SK-N-MC (cell line): Measurements from ENCODE around the gene ARL3.

Experiments
- DNase-seq: peaks from one replicate; pipeline ENCODE4 v3.0.0-alpha.2; 2011; ENCODE audit warnings: low read depth, low spot score
- H3K27ac ChIP-seq: fragments of 200-600 bp; sonication (generic); 2 replicates; pipeline ENCODE4 v1.5.1; 2016; ENCODE audit warnings: mixed run types
- H3K36me3 ChIP-seq: fragments of 200-600 bp; sonication (generic); 2 replicates; pipeline ENCODE4 v1.6.1; 2017; ENCODE audit warnings: antibody characterized with exemption, low read length, mixed read lengths; ENCODE audit not compliant: insufficient read depth
- H3K4me3 ChIP-seq: fragments of 200-600 bp; sonication (generic); 2 replicates; pipeline ENCODE4 v1.5.1; 2016
- H3K9ac ChIP-seq: fragments of 200-600 bp; sonication (generic); 2 replicates; pipeline ENCODE4 v1.8.0; 2017; ENCODE audit warnings: mixed run types, mixed read lengths; ENCODE audit not compliant: insufficient read length
- H3K9me3 ChIP-seq: fragments of 200-600 bp; sonication (generic); 2 replicates; pipeline ENCODE4 v1.6.1; 2017; ENCODE audit warnings: low read depth, mild to moderate bottlenecking, antibody characterized with exemption, low read length, moderate library complexity, mixed read lengths
- EZH2 ChIP-seq: fragments of 200-600 bp; sonication (generic); IDR thresholded peaks from one replicate; pipeline ENCODE4 v1.6.1; 2017; ENCODE audit warnings: antibody characterized with exemption
- FOXP2 ChIP-seq: optimal IDR thresholded peaks from 2 replicates; pipeline ENCODE3; 2011; ENCODE audit warnings: mild to moderate bottlenecking, moderate library complexity; ENCODE audit not compliant: insufficient read depth; ENCODE audit errors: extremely low read length, control extremely low read depth
- POLR2AphosphoS5 ChIP-seq: IDR thresholded peaks from 2 replicates; pipeline ENCODE4 v1.6.1; 2012; ENCODE audit warnings: mild to moderate bottlenecking, low read depth, low read length, borderline replicate concordance

Gene ARL3

GRCh38 chr10:102639537-102639936 is 74.7 kb downstream of the ARL3 start:
- H3K4me3 ChIP-seq, result no peak overlapping the region
- no peak for TF ChIP-seq EZH2
- TF ChIP-seq POLR2AphosphoS5, result no peak
- TF ChIP-seq FOXP2, result no peak
- no peak overlapping the region for H3K27ac ChIP-seq
- no peaks in the 10 kb centered on the region for H3K36me3 ChIP-seq
- no peak overlapping the region for H3K9ac ChIP-seq
- no peaks in the 10 kb centered on the region for H3K9me3 ChIP-seq
- DNase-seq, result no peak

GRCh38 chr10:102635377-102635776 is 78.8 kb downstream of the ARL3 start:
- TF ChIP-seq POLR2AphosphoS5, result no peak
- no peak for TF ChIP-seq EZH2
- no peak for TF ChIP-seq FOXP2
- Histone ChIP-seq H3K9me3 (no peaks in the 10 kb centered on the region), H3K36me3 (no peaks in the 10 kb centered on the region), H3K9ac (no peak overlapping the region), H3K4me3 (no peak overlapping the region), H3K27ac (no peak overlapping the region)
- DNase-seq, result no peak

GRCh38 chr10:102634686-102635085 is 79.5 kb downstream of the ARL3 start:
- Histone ChIP-seq H3K9ac (no peak overlapping the region), H3K36me3 (no peaks in the 10 kb centered on the region), H3K4me3 (no peak overlapping the region), H3K9me3 (no peaks in the 10 kb centered on the region), H3K27ac (no peak overlapping the region)
- TF ChIP-seq EZH2, result no peak
- TF ChIP-seq POLR2AphosphoS5, result no peak
- no peak for TF ChIP-seq FOXP2
- no peak for DNase-seq

GRCh38 chr10:102633848-102634247 is 80.3 kb downstream of the ARL3 start:
- no peak for DNase-seq
- TF ChIP-seq POLR2AphosphoS5 (no peak), FOXP2 (no peak), EZH2 (no peak)
- Histone ChIP-seq H3K9ac (no peak overlapping the region), H3K4me3 (no peak overlapping the region), H3K9me3 (no peaks in the 10 kb centered on the region), H3K27ac (no peak overlapping the region), H3K36me3 (no peaks in the 10 kb centered on the region)

- Histone ChIP-seq H3K9ac (no peak overlapping the region), H3K9me3 (no peaks in the 10 kb centered on the region), H3K36me3 (no peaks in the 10 kb centered on the region), H3K4me3 (no peak overlapping the region), H3K27ac (no peak overlapping the region)
- no peak for DNase-seq
- no peak for TF ChIP-seq POLR2AphosphoS5
These were observed 80.9 kb downstream of the ARL3 start for GRCh38 chr10:102633287-102633686.

GRCh38 chr10:102632394-102633111 is 81.6 kb downstream of the ARL3 start:
- no peak overlapping the region for H3K4me3 ChIP-seq
- no peak overlapping the region for H3K27ac ChIP-seq
- no peaks in the 10 kb centered on the region for H3K36me3 ChIP-seq
- DNase-seq, result no peak
- TF ChIP-seq EZH2 (no peak), POLR2AphosphoS5 (0 out of 2 replicates have a peak, but pooled peaks have one; percentile 35)
- no peaks in the 10 kb centered on the region for H3K9me3 ChIP-seq
- no peak overlapping the region for H3K9ac ChIP-seq

GRCh38 chr10:102631525-102632393 is 82.4 kb downstream of the ARL3 start:
- Histone ChIP-seq H3K9ac (no peak overlapping the region), H3K4me3 (no peak overlapping the region), H3K27ac (no peak overlapping the region), H3K9me3 (no peaks in the 10 kb centered on the region), H3K36me3 (no peaks in the 10 kb centered on the region)
- DNase-seq, result no peak
- TF ChIP-seq EZH2 (no peak), FOXP2 (no peak), POLR2AphosphoS5 (no peak)

GRCh38 chr10:102630663-102631062 is 83.5 kb downstream of the ARL3 start:
- H3K4me3 ChIP-seq, result no peak overlapping the region
- H3K36me3 ChIP-seq, result no peaks in the 10 kb centered on the region
- no peak overlapping the region for H3K27ac ChIP-seq
- no peak for DNase-seq
- TF ChIP-seq POLR2AphosphoS5 (no peak), EZH2 (no peak), FOXP2 (no peak)
- H3K9me3 ChIP-seq, result no peaks in the 10 kb centered on the region
- no peak overlapping the region for H3K9ac ChIP-seq
